Hippocampal formation (tissue), 2 donors: ENCODE results near the gene ROM1.
"Not testable (repeated sequence)": the region's sequence is repeated elsewhere in the genome, so short reads cannot be mapped to it uniquely, and the experiment has no call there.

ENCODE experiments used
- DNase-seq, 2 donors: peaks; one replicate each; lab custom pipeline; 2025; lab: John Stamatoyannopoulos, UW

ROM1 gene

GRCh38 chr11:62610403-62610802 lies 2.7 kb upstream of the ROM1 start:
- DNase-seq: no peak

DNA sequence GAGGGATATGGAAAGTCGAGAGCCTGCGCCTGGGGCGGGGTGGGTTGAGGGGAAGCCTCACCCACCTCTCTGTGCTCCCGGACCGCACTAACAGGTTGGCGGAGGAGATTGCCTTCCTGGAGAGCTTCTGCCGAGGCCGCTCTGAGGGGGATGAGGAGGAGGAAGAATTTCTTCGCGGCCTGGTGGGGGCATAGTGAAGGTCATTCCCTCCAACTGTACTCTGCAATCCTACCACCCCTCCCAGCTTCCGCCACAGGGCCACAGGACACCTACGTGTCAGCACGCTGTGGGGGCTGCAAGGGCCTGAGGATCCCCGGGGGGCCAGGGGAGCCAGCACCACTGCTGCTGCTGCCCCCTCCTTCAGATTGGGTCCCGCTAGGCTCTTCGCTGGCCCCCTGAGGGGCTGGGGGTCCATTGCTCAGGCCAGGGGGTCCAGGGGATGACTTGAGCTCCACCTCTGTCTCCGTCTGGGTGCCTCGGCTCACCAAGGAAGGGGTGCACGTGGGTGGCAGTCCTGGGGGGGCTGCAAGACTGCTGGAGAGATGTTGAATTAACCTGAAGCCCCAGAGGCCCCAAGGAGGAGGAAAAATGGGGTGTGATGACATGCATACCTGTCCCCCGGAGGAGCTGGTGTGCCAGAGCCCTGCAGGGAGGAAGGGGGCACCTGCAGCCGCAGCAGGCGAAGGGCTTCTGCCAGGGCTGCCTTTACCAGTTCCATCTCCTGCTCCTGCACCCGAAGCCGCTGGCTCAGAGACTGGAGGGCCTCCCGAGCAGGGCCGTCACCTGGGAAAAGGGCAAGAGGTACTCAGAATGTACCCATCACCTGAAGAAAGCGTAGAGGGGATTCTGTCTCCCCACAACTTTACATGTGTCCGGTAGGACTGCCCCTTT lies 2.0 kb upstream of the ROM1 start:
- no peak for DNase-seq

DNA sequence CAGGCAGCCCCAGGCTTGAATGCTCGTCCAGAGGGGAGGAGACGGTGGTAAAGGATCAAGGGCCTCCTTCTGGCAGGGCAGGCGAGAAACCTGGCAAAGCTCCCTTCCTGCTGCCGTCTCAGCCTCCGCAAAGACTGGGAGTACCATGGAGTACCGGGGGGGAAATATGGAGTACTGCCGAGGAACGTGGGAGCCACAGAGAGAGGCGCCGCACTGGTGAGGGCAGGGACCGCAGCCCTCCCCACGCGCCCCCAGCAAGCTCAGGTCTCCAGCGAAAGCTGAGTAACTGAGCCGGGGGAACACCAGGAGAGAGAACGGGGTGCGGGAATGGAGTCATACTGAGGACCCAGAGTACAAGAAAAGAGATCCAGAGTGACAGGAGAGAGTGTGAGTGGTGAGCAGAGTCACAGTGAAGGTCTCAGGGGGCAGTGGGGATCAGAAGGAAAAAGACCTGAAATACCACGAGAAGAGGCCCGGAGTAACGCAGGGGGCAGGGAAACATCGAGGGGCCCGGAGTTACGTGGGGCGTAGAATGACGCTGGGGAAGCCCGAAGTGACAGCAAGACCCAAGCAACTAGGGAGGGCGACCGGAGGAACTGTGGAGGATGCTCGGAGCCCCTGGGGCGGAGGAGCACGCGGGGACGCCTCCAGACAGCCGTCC lies 1.2 kb upstream of the ROM1 start:
- no peak for DNase-seq

- DNase-seq: no peak
Measured at GRCh38 chr11:62613291-62613778, 278 bp downstream of the ROM1 start.

DNA sequence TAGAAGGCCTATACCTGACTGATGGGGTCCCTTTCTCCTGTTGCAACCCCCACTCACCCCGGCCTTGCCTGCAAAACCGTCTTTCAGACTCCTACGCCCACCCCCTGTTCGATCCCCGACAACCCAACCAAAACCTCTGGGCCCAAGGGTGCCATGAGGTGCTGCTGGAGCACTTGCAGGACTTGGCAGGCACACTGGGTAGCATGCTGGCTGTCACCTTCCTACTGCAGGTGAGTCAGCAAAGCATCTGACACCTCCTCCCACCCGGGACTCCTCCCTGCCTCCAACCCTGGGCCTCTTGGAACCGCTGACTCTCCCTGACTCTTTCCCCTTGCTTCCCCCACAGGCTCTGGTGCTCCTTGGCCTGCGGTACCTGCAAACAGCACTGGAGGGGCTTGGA lies 1.2 kb downstream of the ROM1 start:
- no peak for DNase-seq

- DNase-seq: no peak
Measured at GRCh38 chr11:62615521-62615920, 2.5 kb downstream of the ROM1 start.

DNA sequence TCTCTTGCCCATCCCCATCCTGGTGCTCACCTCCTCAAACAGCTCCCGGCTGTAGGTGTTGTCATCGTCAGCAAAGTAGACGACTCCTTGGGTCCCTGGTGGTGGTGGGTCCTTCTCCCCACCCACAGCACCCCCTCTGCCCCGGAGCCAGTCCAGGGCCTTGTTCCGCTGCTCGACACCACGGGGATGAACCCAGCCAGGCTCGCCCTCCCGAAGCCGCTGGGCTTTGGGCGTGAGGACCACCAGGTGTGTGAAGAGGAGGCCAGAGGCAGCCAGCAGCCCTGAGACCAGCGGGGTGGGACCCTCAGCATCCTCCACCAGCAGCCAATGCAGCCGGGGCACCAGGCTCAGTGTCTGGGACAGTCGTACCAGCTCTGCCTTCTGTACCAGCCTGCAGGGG lies 3.9 kb downstream of the ROM1 start:
- DNase-seq: not testable (repeated sequence)

DNA sequence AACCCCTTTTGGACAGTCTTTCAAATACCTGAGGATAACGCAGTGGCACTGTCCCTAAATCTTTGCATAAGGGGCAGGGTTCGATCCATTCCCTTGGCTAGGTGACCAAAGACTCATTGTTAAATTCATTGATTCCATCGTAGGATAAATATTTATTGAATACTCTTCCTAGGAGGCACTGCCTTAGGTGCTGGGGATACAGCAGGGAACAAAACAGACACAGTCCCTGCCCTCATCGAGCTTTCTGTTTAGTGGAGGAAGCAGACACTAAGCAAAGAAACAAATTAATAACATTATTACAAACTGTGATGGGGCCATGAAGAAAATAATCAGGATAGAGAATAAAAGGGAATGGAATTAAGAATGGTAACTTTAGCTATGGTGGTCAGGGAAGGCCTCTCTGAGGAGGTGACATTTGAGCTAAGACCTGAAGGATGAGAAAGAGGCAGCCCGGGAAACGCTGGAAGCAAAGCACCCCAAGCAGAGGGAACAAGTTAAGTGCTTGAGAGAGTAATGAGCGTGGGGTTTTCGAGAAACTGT lies 8.0 kb downstream of the ROM1 start:
- no peak for DNase-seq

- peak; percentile 96 to 97 for DNase-seq
Measured at GRCh38 chr11:62621567-62622470, 8.8 kb downstream of the ROM1 start, which contains the start of gene B3GAT3. TSS of gene B3GAT3 (minus strand) at chr11:62621986. CDS start at chr11:62621947, 39 bp downstream.

DNA sequence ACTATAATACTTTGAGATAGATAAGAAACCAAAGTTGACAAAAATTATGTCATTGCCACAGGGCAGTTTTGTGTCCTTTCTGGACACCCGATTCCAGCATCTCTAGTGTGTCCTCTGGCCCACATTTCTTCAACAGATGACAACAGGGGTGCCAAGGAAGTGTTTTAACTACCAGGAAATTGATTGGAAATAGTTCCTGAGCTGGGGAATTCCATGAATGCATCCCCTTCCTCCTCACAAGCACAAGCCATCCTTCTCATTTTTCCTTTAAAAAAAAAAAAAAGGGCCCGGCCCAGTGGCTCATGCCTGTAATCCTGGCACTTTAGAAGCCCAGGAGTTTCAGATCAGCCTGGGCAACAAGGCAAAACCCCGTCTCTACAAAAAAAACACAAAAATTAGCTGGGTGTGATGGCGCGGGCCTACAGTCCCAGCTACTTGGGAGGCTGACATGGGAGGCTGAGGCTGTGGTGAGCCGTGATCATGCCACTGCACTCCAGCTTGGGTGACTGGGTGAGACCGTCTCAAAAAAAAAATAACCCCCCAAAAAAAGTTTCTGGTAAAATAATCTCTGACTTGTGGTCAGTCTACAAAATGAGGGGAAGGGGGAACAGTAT lies 9.5 kb downstream of the ROM1 start:
- DNase-seq: no peak

GRCh38 chr11:62627713-62628112 lies 14.7 kb downstream of the ROM1 start:
- no peak for DNase-seq

DNA sequence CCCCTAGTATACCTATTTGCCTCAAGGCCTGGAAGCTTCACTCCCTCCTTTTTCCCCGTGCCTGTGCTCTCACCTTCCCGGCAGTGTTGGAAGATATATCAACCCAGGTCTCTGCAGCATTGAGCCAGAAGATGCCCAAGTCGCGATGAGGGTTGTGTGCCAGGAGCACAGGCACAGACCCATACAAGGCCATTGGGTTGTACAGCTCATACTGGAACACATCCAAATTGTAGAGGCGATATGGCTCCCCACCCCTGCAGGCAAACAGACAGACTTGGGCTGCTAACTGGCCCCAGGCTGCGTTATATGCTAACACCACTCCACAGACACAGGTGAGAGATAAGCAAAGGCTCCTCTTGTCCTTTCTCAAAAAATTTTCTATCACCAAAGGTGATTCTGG lies 19.4 kb downstream of the ROM1 start:
- no peak for DNase-seq

- DNase-seq: no peak
Measured at GRCh38 chr11:62644220-62644619, 31.2 kb downstream of the ROM1 start.

GRCh38 chr11:62645671-62645945 lies 32.6 kb downstream of the ROM1 start:
- no peak for DNase-seq

GRCh38 chr11:62645946-62646824 lies 33.1 kb downstream of the ROM1 start, which contains the start of gene GANAB:
TSS of gene GANAB (minus strand) at chr11:62646613. CDS start at chr11:62646599, 14 bp downstream.
- peak; percentile 98 to 99 for DNase-seq

DNA sequence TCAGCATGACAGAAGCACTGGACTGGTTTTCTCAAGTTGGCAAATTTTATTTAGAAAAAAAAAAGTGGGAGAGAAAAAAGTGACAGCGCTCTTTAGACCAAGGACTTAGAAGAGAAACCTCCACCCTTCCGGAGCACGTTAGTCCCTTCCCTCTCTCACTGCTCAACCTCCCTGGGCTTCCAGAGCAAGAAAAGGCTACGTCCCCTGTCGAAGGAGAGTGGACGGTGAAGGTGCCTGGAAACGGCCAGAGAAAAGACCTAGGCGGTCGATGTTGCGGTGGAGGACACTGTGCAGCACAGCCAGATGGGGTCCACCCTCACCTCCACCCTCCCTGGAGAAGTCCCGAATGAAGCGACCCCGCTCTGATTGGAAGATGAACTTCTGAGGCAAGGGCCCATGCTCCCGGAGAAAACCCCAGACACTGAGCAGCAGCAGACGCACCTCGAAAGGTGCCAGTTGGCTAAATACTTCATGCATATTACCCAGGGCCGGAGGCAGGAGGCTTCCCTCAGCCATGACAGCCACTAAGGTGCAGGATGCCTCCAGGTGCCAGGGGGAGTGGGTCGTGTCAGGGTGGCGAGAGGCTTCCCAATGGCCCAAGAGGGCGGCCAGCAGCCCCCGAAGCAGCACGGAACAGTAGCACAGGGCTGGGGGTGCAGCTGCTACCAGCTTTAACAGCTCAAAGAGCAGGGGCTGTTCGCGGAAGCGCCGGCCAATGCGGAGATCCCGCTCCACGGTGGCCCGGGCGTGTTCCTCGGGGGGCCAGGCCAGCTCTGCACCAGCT lies 34.0 kb downstream of the ROM1 start:
- no peak for DNase-seq

- no peak for DNase-seq
Measured at GRCh38 chr11:62647609-62648005, 34.5 kb downstream of the ROM1 start.

DNA sequence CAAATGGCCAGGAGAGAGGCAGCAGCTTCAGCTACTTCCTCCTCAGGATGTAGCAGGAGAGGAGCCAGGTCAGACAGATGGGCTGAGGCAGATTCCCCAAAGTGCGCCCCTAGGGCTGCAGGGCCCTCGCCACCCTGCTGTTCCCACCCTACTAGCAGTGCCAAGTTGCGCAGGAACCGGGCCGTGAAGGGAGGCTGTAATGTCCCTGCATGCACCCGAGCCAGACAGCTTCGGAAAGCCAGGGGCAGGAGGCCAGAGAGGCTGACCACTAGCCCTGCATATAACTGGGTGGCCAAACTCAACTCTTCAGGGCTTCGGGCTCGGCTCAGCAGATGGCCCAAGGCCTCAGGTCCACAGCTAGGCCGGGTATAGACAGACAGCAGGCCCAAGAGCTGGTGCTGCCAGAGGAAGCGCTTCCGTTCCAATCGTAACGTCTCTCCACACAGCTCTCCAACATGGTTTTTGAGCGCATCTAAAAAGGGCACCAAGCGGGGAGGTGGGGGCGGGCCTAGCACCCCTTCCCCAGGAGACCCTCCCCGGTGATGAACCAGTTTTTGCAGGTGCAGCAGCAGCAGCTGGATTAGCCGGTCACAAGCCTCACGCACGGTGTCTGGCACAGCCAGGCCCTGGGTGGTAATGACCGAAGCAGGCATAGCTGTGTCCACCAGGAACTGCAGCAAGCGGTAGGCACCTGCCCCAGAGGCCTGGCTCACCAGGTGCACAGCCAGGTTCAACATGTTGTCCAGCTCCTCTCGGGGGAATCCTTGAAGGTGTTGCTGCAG lies 35.3 kb downstream of the ROM1 start:
- no peak for DNase-seq

DNA sequence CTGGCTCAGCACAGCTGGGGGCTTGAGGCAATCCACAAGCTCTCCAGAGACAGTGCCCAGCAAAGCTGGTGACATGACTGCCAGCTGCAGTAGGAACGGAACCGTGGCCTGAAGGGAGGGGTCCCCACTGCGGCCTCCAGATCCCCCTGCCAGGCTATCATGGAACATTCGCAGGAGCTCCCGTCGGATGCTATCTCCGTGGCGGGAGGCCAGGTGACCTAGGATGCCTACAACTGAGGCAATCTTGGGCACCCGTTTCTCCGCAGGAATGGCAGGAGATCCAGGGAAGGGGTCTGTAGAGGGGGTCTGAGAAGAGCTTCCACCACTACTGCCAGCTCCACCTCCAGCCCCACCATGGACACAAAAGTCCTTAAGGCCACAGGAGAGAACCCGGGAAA lies 35.9 kb downstream of the ROM1 start:
- no peak for DNase-seq
